Measurements from ENCODE around the gene GRWD1.
A peak's percentile ranks its signal among the peaks of the same experiment; 100 is the strongest.

DNA sequence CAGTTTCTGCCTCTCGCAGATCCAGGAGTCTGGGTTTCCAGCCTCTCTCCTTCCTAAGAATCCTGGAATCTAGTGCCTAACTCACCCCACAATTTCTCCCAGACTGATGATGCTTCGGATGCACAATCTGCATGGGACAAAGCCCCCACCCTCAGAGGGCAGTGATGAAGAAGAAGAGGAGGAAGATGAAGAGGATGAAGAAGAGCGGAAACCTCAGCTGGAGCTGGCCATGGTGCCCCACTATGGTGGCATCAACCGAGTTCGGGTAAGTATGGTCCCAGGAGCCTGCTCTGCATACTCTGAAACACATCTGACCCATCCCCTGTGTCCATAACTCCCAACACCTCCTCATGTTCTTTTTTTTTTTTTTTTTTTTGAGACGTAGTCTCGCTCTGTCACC, 796 bp downstream of the GRWD1 start:
- TF ChIP-seq EZH2 (IDR thresholded peaks at IDR 0.05; ENCODE audit: borderline replicate concordance, low read length), result no peak
- TF ChIP-seq, protein P1, sequence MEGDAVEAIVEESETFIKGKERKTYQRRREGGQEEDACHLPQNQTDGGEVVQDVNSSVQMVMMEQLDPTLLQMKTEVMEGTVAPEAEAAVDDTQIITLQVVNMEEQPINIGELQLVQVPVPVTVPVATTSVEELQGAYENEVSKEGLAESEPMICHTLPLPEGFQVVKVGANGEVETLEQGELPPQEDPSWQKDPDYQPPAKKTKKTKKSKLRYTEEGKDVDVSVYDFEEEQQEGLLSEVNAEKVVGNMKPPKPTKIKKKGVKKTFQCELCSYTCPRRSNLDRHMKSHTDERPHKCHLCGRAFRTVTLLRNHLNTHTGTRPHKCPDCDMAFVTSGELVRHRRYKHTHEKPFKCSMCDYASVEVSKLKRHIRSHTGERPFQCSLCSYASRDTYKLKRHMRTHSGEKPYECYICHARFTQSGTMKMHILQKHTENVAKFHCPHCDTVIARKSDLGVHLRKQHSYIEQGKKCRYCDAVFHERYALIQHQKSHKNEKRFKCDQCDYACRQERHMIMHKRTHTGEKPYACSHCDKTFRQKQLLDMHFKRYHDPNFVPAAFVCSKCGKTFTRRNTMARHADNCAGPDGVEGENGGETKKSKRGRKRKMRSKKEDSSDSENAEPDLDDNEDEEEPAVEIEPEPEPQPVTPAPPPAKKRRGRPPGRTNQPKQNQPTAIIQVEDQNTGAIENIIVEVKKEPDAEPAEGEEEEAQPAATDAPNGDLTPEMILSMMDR (IDR thresholded peaks at IDR 0.05; ENCODE audit: low read length), result 0 out of 2 replicates have a peak, but pooled peaks have one; percentile 2
